Measurements from ENCODE around the gene CHMP6. TPM values are rescaled to one million over a fixed set of nuclear protein-coding genes. Genes with fewer than 3 reads are reported as not detected.

CHMP6 gene
- total RNA-seq, 2 experiments from 2014 or later, result 7.9 to 23.8 TPM

GRCh38 chr17:80983545-80983944 lies 8.1 kb upstream of the CHMP6 start:
- Histone ChIP-seq H3K9me2 (ENCODE audit: insufficient read depth, low read length) (no peaks in the 10 kb centered on the region), H2AFZ (ENCODE audit: low read length) (no peak overlapping the region), H3K9me3 (ENCODE audit: low read length) (no peaks in the 10 kb centered on the region), H3K79me2 (ENCODE audit: insufficient read depth, low read depth, low read length) (no peaks in the 10 kb centered on the region), H3K4me3 (ENCODE audit: low read depth, low read length, poor library complexity, severe bottlenecking) (no peak overlapping the region), H3K27ac (ENCODE audit: low read depth, low read length, poor library complexity, severe bottlenecking) (no peak overlapping the region), H3K36me3 (ENCODE audit: insufficient read depth, low read length) (no peaks in the 10 kb centered on the region), H3K4me2 (ENCODE audit: low read length) (no peak overlapping the region), H4K20me1 (ENCODE audit: insufficient read depth, low read length) (no peaks in the 10 kb centered on the region), H3K4me1 (ENCODE audit: insufficient read depth, low read length, poor library complexity, severe bottlenecking) (no peaks in the 10 kb centered on the region)
- ChIA-PET POLR2A (no interaction called here), CTCF (ENCODE audit: unreplicated experiment) (no interaction called here)
- no peak for DNase-seq (ENCODE audit: low spot score)
- TF ChIP-seq CTCF (conservative IDR thresholded peaks at IDR 0.05; ENCODE audit: low read length), result no peak
- TF ChIP-seq EZH2phosphoT487 (IDR thresholded peaks at IDR 0.05; ENCODE audit: borderline replicate concordance, low read depth, low read length), result no peak
- intact Hi-C loops (cut with micrococcal nuclease; ENCODE audit: unreplicated experiment), result no loop called here
- no TSS peak for BruUV-seq (replicated peaks)

DNA sequence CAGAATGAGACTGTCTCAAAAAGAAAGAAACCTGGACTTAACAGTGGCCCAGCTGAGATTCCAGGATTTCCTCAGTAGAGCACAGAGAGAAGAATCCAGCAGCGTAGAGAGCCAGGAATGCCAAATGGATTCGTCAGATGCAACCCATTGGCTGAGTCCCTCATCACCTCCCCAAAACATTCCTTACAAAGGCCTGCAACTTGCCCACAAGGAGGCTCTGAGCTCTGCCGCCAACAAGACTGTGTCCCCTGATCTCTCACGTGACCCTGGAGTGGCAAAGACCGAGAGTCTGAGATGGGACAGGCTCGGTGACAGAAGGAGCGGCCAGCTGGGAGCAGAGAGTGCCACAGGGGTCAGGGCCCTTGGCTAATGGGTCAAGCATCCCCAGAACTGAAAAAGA lies 6.9 kb upstream of the CHMP6 start:
- Histone ChIP-seq H3K27ac (ENCODE audit: low read depth, low read length, poor library complexity, severe bottlenecking) (no peak overlapping the region), H3K79me2 (ENCODE audit: insufficient read depth, low read depth, low read length) (no peaks in the 10 kb centered on the region), H3K9me2 (ENCODE audit: insufficient read depth, low read length) (no peaks in the 10 kb centered on the region), H4K20me1 (ENCODE audit: insufficient read depth, low read length) (no peaks in the 10 kb centered on the region), H3K9me3 (ENCODE audit: low read length) (no peaks in the 10 kb centered on the region), H3K4me1 (ENCODE audit: insufficient read depth, low read length, poor library complexity, severe bottlenecking) (no peaks in the 10 kb centered on the region), H3K4me2 (ENCODE audit: low read length) (no peak overlapping the region), H2AFZ (ENCODE audit: low read length) (no peak overlapping the region), H3K4me3 (ENCODE audit: low read depth, low read length, poor library complexity, severe bottlenecking) (no peak overlapping the region), H3K36me3 (ENCODE audit: insufficient read depth, low read length) (no peaks in the 10 kb centered on the region)
- no TSS peak for BruUV-seq (replicated peaks)
- DNase-seq (ENCODE audit: low spot score), result no peak
- POLR2A ChIA-PET, result no interaction called here
- intact Hi-C loops (cut with micrococcal nuclease; ENCODE audit: unreplicated experiment), result no loop called here
- TF ChIP-seq EZH2phosphoT487 (IDR thresholded peaks at IDR 0.05; ENCODE audit: borderline replicate concordance, low read depth, low read length) (no peak), CTCF (conservative IDR thresholded peaks at IDR 0.05; ENCODE audit: low read length) (no peak)
- CTCF ChIA-PET (ENCODE audit: unreplicated experiment), result no interaction called here

GRCh38 chr17:80986046-80986445 lies 5.6 kb upstream of the CHMP6 start:
- H3K79me2 ChIP-seq (ENCODE audit: insufficient read depth, low read depth, low read length), result no peaks in the 10 kb centered on the region
- no TSS peak for BruUV-seq (replicated peaks)
- no peaks in the 10 kb centered on the region for H3K9me3 ChIP-seq (ENCODE audit: low read length)
- DNase-seq (ENCODE audit: low spot score), result no peak
- H2AFZ ChIP-seq (ENCODE audit: low read length), result no peak overlapping the region
- H3K4me3 ChIP-seq (ENCODE audit: low read depth, low read length, poor library complexity, severe bottlenecking), result no peak overlapping the region
- H3K4me1 ChIP-seq (ENCODE audit: insufficient read depth, low read length, poor library complexity, severe bottlenecking), result no peaks in the 10 kb centered on the region
- no peak for TF ChIP-seq EZH2phosphoT487 (IDR thresholded peaks at IDR 0.05; ENCODE audit: borderline replicate concordance, low read depth, low read length)
- TF ChIP-seq CTCF (conservative IDR thresholded peaks at IDR 0.05; ENCODE audit: low read length), result no peak
- intact Hi-C loops (cut with micrococcal nuclease; ENCODE audit: unreplicated experiment), result no loop called here
- no peak overlapping the region for H3K27ac ChIP-seq (ENCODE audit: low read depth, low read length, poor library complexity, severe bottlenecking)
- H3K9me2 ChIP-seq (ENCODE audit: insufficient read depth, low read length), result no peaks in the 10 kb centered on the region
- POLR2A ChIA-PET, result no interaction called here
- no peaks in the 10 kb centered on the region for H3K36me3 ChIP-seq (ENCODE audit: insufficient read depth, low read length)
- no peak overlapping the region for H3K4me2 ChIP-seq (ENCODE audit: low read length)
- CTCF ChIA-PET (ENCODE audit: unreplicated experiment), result no interaction called here
- no peaks in the 10 kb centered on the region for H4K20me1 ChIP-seq (ENCODE audit: insufficient read depth, low read length)

Data from OCI-LY7 (cell line).